OCI-LY1 (cell line): ENCODE measurements around the gene C4orf54.

ENCODE experiments used
- CTCF ChIP-seq: fragments of 200-600 bp; sonication (generic), shearing (Covaris generic); IDR thresholded peaks from 2 replicates; pipeline ENCODE4 v1.5.1; 2017; ENCODE audit warnings: mild to moderate bottlenecking, antibody characterized with exemption, low read length, moderate library complexity, mixed read lengths
- EZH2 ChIP-seq: fragments of 200-600 bp; sonication (generic), shearing (Covaris generic); IDR thresholded peaks from 2 replicates; pipeline ENCODE4 v1.8.0; 2017; ENCODE audit warnings: borderline replicate concordance, mixed run types, mild to moderate bottlenecking, antibody characterized with exemption, low read length, moderate library complexity, mixed read lengths

- TF ChIP-seq CTCF (no peak), EZH2 (no peak)
Observed at GRCh38 chr4:99636422-99636821, 21.2 kb downstream of the C4orf54 start.
